ENCODE data around the gene ACTN2.

The ACTN2 gene

DNA sequence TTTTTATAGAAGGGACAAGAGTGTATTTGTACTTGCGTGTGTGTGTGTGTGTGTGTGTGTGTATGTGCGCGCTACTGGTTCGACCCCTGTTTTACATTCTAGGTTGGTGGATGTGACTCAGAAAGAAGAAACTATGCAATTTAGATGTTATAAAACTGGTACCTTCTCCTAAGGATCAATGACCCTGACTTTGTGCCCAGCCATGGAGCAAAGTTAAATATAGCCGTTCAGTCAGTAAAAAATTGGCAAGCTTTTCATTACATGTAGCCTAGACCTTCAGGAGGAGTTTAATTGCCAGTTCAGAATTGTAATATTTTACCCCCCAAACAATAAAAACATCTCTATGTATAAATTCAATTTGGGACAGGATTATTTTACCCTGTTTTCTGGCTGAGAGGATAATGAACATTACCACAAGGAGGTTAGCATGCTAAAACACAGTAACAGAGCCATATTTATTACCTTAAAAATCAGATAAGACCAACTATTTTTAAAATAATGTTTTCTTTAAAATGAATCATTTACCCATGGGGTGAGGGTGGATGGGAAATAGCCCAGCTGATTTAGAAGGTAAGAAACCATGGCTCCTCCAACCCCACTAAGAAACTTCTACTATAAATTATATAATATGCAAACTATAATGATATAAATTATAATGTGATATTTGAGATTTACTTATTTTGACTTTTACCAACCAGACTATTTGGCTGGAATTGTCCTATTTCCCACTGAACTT, 75.3 kb downstream of the ACTN2 start:
- Histone ChIP-seq H3K9me3 (ENCODE audit: control insufficient read depth in 5 of 5, low read length in 5 of 5) (no peaks in the 10 kb centered on the region), H3K27me3 (ENCODE audit: control insufficient read depth in 5 of 5, insufficient read depth in 4 of 5, low read length in 5 of 5) (no peaks in the 10 kb centered on the region), H3K4me1 (ENCODE audit: control insufficient read depth in 5 of 5, insufficient read depth in 5 of 5, low read length in 5 of 5) (no peaks in the 10 kb centered on the region), H3K27ac (ENCODE audit: low read depth, low read length) (no peak overlapping the region), H3K9ac (ENCODE audit: low read length in 5 of 5) (no peak overlapping the region), H3K4me3 (ENCODE audit: low read depth in 1 of 5, low read length in 5 of 5) (no peak overlapping the region), H3K36me3 (ENCODE audit: control insufficient read depth in 5 of 5, insufficient read depth in 5 of 5, low read length in 5 of 5) (no peaks in the 10 kb centered on the region)

DNA sequence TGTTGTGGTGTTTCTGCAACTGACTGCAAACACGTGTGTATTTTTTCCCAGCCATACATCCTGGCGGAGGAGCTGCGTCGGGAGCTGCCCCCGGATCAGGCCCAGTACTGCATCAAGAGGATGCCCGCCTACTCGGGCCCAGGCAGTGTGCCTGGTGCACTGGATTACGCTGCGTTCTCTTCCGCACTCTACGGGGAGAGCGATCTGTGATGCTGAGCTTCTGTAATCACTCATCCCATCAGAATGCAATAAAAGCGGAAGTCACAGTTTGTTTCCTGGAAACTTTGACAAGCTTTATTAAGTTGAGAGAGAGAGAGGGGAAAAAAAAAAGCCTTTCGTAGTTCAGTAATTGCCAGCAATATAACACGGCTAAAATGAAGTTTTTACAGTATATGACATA, 76.1 kb downstream of the ACTN2 start:
- no peak overlapping the region for H3K9ac ChIP-seq (ENCODE audit: low read length in 5 of 5)
- H3K9me3 ChIP-seq (ENCODE audit: control insufficient read depth in 5 of 5, low read length in 5 of 5): no peaks in the 10 kb centered on the region
- no peaks in the 10 kb centered on the region for H3K36me3 ChIP-seq (ENCODE audit: control insufficient read depth in 5 of 5, insufficient read depth in 5 of 5, low read length in 5 of 5)
- no peaks in the 10 kb centered on the region for H3K27me3 ChIP-seq (ENCODE audit: control insufficient read depth in 5 of 5, insufficient read depth in 4 of 5, low read length in 5 of 5)
- no peaks in the 10 kb centered on the region for H3K4me1 ChIP-seq (ENCODE audit: control insufficient read depth in 5 of 5, insufficient read depth in 5 of 5, low read length in 5 of 5)
- H3K4me3 ChIP-seq (ENCODE audit: low read depth in 1 of 5, low read length in 5 of 5): no peak overlapping the region
- no peak overlapping the region for H3K27ac ChIP-seq (ENCODE audit: low read depth, low read length)

DNA sequence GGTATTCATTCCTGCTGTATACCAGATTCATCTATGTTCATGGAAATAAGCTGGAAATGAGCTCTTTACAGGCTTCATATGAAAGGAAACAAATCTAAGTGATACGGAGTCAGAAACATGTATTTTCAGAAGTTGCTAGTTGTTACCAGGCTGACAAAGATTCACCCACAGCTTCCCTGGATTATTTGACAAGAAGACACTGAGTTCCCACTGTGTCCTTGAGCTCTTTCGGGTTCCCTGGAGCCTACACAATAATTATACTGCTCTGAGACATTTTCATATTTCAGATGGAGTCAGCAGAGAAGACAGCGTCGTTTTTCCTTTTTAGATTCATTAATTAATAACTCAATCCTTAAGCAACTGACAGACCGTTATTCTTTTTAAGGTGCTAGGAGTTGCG, 79.5 kb downstream of the ACTN2 start:
- Histone ChIP-seq H3K9me3 (ENCODE audit: control insufficient read depth in 5 of 5, low read length in 5 of 5) (no peaks in the 10 kb centered on the region), H3K4me1 (ENCODE audit: control insufficient read depth in 5 of 5, insufficient read depth in 5 of 5, low read length in 5 of 5) (no peaks in the 10 kb centered on the region), H3K36me3 (ENCODE audit: control insufficient read depth in 5 of 5, insufficient read depth in 5 of 5, low read length in 5 of 5) (no peaks in the 10 kb centered on the region), H3K4me3 (ENCODE audit: low read depth in 1 of 5, low read length in 5 of 5) (no peak overlapping the region), H3K9ac (ENCODE audit: low read length in 5 of 5) (no peak overlapping the region), H3K27me3 (ENCODE audit: control insufficient read depth in 5 of 5, insufficient read depth in 4 of 5, low read length in 5 of 5) (peaks cover 0 to 10% (median 8%) of the 10 kb centered on the region in 5 donors), H3K27ac (ENCODE audit: low read depth, low read length) (no peak overlapping the region)

DNA sequence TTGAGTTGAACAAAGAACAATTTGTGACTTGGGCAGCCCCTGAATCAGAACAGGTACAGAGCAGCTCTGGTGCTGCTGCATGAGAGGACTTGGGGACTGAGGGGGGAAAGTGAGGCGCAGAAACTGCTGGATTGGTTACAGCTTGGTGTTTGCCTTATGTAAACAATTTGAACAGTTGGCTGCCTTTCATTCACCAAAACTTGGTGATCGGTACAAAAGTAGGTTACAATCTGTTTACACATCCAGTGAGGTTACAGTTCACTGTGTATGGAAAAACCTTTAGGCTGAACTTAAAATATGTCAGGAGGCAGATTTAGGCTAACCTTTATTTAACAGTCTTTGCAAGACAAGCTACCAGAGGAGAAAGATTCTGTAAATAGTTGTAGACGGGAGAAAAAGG, 80.2 kb downstream of the ACTN2 start:
- peaks cover 0 to 12% (median 8%) of the 10 kb centered on the region in 5 donors for H3K27me3 ChIP-seq (ENCODE audit: control insufficient read depth in 5 of 5, insufficient read depth in 4 of 5, low read length in 5 of 5)
- H3K4me3 ChIP-seq (ENCODE audit: low read depth in 1 of 5, low read length in 5 of 5): no peak overlapping the region
- no peak overlapping the region for H3K9ac ChIP-seq (ENCODE audit: low read length in 5 of 5)
- H3K4me1 ChIP-seq (ENCODE audit: control insufficient read depth in 5 of 5, insufficient read depth in 5 of 5, low read length in 5 of 5): no peaks in the 10 kb centered on the region
- H3K9me3 ChIP-seq (ENCODE audit: control insufficient read depth in 5 of 5, low read length in 5 of 5): no peaks in the 10 kb centered on the region
- no peaks in the 10 kb centered on the region for H3K36me3 ChIP-seq (ENCODE audit: control insufficient read depth in 5 of 5, insufficient read depth in 5 of 5, low read length in 5 of 5)
- no peak overlapping the region for H3K27ac ChIP-seq (ENCODE audit: low read depth, low read length)

DNA sequence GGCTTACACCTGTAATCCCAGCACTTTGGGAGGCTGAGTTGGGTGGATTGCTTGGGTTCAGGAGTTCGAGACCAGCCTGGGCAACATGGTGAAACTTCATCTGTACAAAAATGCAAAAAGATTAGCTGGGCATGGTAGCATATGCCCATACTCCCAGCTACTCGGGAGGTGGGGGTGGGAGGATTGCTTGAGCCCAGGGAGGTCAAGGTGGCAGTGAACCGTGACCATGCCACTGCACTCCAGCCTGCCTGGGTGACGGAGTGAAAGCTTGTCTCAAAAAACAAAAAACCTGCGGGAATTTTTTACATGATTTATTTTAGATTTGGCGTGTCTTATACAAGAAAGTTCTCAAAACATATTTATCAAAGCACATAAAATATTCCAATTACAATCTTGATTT, 81.0 kb downstream of the ACTN2 start:
- Histone ChIP-seq H3K4me1 (ENCODE audit: control insufficient read depth in 5 of 5, insufficient read depth in 5 of 5, low read length in 5 of 5) (no peaks in the 10 kb centered on the region), H3K27ac (ENCODE audit: low read depth, low read length) (no peak overlapping the region)

DNA sequence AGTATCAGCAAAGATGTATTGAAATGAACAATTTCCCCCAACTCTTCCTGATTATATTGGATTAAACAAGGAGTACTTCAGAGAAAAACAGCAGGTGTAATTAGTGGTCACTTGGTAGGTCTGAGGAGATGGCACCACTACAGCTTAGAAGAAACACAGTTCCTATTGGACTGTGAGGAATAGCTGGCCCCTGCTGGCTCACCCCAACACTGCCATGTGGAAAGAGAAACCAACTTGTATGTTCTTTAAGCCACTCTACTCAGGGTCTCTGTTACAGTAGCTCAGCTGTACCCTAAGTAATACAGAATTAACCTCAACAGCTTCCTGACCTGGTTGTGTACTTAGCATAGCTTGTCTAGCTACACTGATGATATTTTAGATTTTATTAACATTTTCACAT, 82.3 kb downstream of the ACTN2 start:
- peaks cover 0 to 12% (median 8%) of the 10 kb centered on the region in 5 donors for H3K27me3 ChIP-seq (ENCODE audit: control insufficient read depth in 5 of 5, insufficient read depth in 4 of 5, low read length in 5 of 5)
- no peak overlapping the region for H3K4me3 ChIP-seq (ENCODE audit: low read depth in 1 of 5, low read length in 5 of 5)
- no peaks in the 10 kb centered on the region for H3K36me3 ChIP-seq (ENCODE audit: control insufficient read depth in 5 of 5, insufficient read depth in 5 of 5, low read length in 5 of 5)
- no peak overlapping the region for H3K27ac ChIP-seq (ENCODE audit: low read depth, low read length)
- no peaks in the 10 kb centered on the region for H3K4me1 ChIP-seq (ENCODE audit: control insufficient read depth in 5 of 5, insufficient read depth in 5 of 5, low read length in 5 of 5)
- H3K9me3 ChIP-seq (ENCODE audit: control insufficient read depth in 5 of 5, low read length in 5 of 5): no peaks in the 10 kb centered on the region
- no peak overlapping the region for H3K9ac ChIP-seq (ENCODE audit: low read length in 5 of 5)

More for the DNA sequence above, 81.0 kb downstream of the ACTN2 start:
- no peaks in the 10 kb centered on the region for H3K9me3 ChIP-seq (ENCODE audit: control insufficient read depth in 5 of 5, low read length in 5 of 5)
- H3K4me3 ChIP-seq (ENCODE audit: low read depth in 1 of 5, low read length in 5 of 5): no peak overlapping the region
- no peaks in the 10 kb centered on the region for H3K36me3 ChIP-seq (ENCODE audit: control insufficient read depth in 5 of 5, insufficient read depth in 5 of 5, low read length in 5 of 5)
- H3K27me3 ChIP-seq (ENCODE audit: control insufficient read depth in 5 of 5, insufficient read depth in 4 of 5, low read length in 5 of 5): peaks cover 0 to 12% (median 8%) of the 10 kb centered on the region in 5 donors
- no peak overlapping the region for H3K9ac ChIP-seq (ENCODE audit: low read length in 5 of 5)

DNA sequence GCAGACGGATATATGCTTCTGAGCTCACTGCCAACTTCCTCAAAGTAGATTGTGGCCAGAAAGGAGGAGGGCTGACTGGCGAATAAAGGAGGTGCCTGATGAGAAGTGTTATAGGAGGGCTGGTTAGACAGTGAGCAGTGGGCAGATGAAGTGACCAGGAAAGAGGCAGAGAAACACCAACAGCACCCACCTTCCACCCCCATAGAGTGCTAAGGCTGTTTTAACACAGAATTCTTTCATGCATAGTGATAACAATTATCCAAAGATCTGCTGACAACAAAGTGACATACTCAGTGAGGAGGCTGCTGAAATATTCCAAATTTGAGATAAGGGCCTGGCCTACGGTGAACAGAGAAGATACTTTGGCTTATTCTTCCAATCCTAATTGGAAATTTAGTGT, 87.6 kb downstream of the ACTN2 start:
- H3K9ac ChIP-seq (ENCODE audit: low read length in 5 of 5): no peak overlapping the region

DNA sequence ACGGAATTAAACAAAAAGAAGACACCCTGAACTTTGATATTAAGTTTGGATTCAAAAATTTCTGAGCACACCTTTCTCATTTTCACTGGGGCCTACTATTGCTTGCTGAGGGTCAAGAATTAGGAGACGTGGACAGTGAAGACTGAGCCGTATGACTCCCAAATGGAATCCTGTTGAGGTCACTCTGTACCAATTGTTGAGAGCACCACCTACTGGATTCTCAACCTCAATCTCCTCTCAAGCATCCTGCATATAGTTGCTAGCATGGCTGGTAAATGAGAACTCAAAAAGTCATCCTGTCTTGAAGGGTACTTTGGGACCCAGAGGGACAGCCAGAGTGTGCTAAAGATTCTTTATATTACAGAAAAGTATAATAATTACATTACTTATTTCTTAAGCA, 88.6 kb downstream of the ACTN2 start:
- Histone ChIP-seq H3K36me3 (ENCODE audit: control insufficient read depth in 5 of 5, insufficient read depth in 5 of 5, low read length in 5 of 5) (no peaks in the 10 kb centered on the region), H3K9me3 (ENCODE audit: control insufficient read depth in 5 of 5, low read length in 5 of 5) (peaks cover 0 to 11% (median 6%) of the 10 kb centered on the region in 5 donors), H3K4me1 (ENCODE audit: control insufficient read depth in 5 of 5, insufficient read depth in 5 of 5, low read length in 5 of 5) (no peaks in the 10 kb centered on the region), H3K27ac (ENCODE audit: low read depth, low read length) (no peak overlapping the region), H3K4me3 (ENCODE audit: low read depth in 1 of 5, low read length in 5 of 5) (no peak overlapping the region), H3K27me3 (ENCODE audit: control insufficient read depth in 5 of 5, insufficient read depth in 4 of 5, low read length in 5 of 5) (peaks cover 0 to 11% (median 5%) of the 10 kb centered on the region in 5 donors), H3K9ac (ENCODE audit: low read length in 5 of 5) (no peak overlapping the region)

More for the DNA sequence above, 87.6 kb downstream of the ACTN2 start:
- Histone ChIP-seq H3K4me3 (ENCODE audit: low read depth in 1 of 5, low read length in 5 of 5) (no peak overlapping the region), H3K27me3 (ENCODE audit: control insufficient read depth in 5 of 5, insufficient read depth in 4 of 5, low read length in 5 of 5) (peaks cover 0 to 15% (median 10%) of the 10 kb centered on the region in 5 donors), H3K27ac (ENCODE audit: low read depth, low read length) (no peak overlapping the region), H3K9me3 (ENCODE audit: control insufficient read depth in 5 of 5, low read length in 5 of 5) (peaks cover 0 to 1% (median 0%) of the 10 kb centered on the region in 5 donors), H3K4me1 (ENCODE audit: control insufficient read depth in 5 of 5, insufficient read depth in 5 of 5, low read length in 5 of 5) (no peaks in the 10 kb centered on the region), H3K36me3 (ENCODE audit: control insufficient read depth in 5 of 5, insufficient read depth in 5 of 5, low read length in 5 of 5) (no peaks in the 10 kb centered on the region)

DNA sequence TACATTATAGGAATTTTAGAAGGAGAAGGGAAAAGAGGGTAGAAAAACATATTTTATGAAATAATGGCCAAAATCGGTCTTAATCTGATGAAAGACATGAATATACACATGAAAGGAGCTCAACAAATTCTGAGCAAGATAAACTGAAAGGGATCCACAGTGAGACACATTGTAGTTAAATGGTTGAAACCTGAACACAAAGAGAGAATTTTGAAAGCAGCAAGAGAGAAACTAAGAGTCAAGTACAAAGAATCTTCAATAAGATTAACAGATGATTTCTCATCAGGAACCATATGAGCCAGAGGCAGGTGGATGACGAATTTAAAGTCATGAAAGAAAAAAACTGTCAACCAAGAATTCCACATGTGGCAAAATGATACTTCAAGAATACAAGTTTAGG, 93.0 kb downstream of the ACTN2 start:
- H3K27ac ChIP-seq (ENCODE audit: low read depth, low read length): no peak overlapping the region

DNA sequence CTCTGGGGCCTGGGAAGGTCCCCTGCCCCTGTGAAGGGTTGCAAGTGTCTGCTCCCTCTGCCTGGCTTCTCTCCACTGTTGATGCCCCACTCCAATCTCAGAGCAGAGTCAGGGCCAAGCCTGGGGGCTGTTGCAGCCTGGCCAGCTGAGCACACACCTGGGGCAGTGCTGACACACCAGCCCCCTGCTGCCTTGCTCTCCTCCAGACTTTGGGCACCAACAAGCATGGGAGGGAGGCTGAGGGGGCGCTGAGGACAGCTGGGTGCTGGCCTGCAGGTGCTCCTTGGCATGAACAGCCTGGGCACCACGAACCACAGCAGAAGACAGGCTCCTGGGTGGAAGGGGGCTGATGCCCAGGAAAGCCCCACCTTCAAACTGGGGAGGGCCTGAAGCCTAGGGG, 99.2 kb downstream of the ACTN2 start:
- H3K4me3 ChIP-seq (ENCODE audit: low read depth in 1 of 5, low read length in 5 of 5): no peak overlapping the region
- H3K36me3 ChIP-seq (ENCODE audit: control insufficient read depth in 5 of 5, insufficient read depth in 5 of 5, low read length in 5 of 5): no peaks in the 10 kb centered on the region
- H3K27me3 ChIP-seq (ENCODE audit: control insufficient read depth in 5 of 5, insufficient read depth in 4 of 5, low read length in 5 of 5): peaks cover 0 to 5% (median 0%) of the 10 kb centered on the region in 5 donors
- no peaks in the 10 kb centered on the region for H3K4me1 ChIP-seq (ENCODE audit: control insufficient read depth in 5 of 5, insufficient read depth in 5 of 5, low read length in 5 of 5)
- H3K27ac ChIP-seq (ENCODE audit: low read depth, low read length): no peak overlapping the region
- H3K9ac ChIP-seq (ENCODE audit: low read length in 5 of 5): no peak overlapping the region
- no peaks in the 10 kb centered on the region for H3K9me3 ChIP-seq (ENCODE audit: control insufficient read depth in 5 of 5, low read length in 5 of 5)

More for the DNA sequence above, 93.0 kb downstream of the ACTN2 start:
- Histone ChIP-seq H3K9me3 (ENCODE audit: control insufficient read depth in 5 of 5, low read length in 5 of 5) (peaks cover 0 to 12% (median 6%) of the 10 kb centered on the region in 5 donors), H3K4me3 (ENCODE audit: low read depth in 1 of 5, low read length in 5 of 5) (no peak overlapping the region), H3K4me1 (ENCODE audit: control insufficient read depth in 5 of 5, insufficient read depth in 5 of 5, low read length in 5 of 5) (no peaks in the 10 kb centered on the region), H3K27me3 (ENCODE audit: control insufficient read depth in 5 of 5, insufficient read depth in 4 of 5, low read length in 5 of 5) (peaks cover 0 to 7% (median 0%) of the 10 kb centered on the region in 5 donors), H3K36me3 (ENCODE audit: control insufficient read depth in 5 of 5, insufficient read depth in 5 of 5, low read length in 5 of 5) (no peaks in the 10 kb centered on the region), H3K9ac (ENCODE audit: low read length in 5 of 5) (no peak overlapping the region)

Measured in subcutaneous abdominal adipose tissue (tissue), 5 donors.